Smooth muscle cell (in vitro differentiated cells): ENCODE data around the gene BRD7. TPM values are rescaled to one million over a fixed set of nuclear protein-coding genes. Genes with fewer than 3 reads are reported as not detected.

Source experiments
- DNase-seq: peaks from one replicate; lab custom pipeline; 2025; ENCODE audit not compliant: unreplicated experiment; lab: John Stamatoyannopoulos, UW
- H2AFZ ChIP-seq: fragments of 200-600 bp; sonication (generic); 2 replicates; pipeline ENCODE4 v1.6.0; 2016; ENCODE audit warnings: antibody characterized with exemption, low read depth, mild to moderate bottlenecking
- H3F3A ChIP-seq: fragments of 200-600 bp; sonication (generic); 2 replicates; pipeline ENCODE4 v1.6.0; 2017; ENCODE audit warnings: antibody characterized with exemption, low read depth
- H3K27ac ChIP-seq: fragments of 200-600 bp; sonication (generic); 2 replicates; pipeline ENCODE4 v1.5.1; 2016; ENCODE audit warnings: low read depth, mild to moderate bottlenecking
- H3K27me3 ChIP-seq: fragments of 200-600 bp; sonication (generic); 2 replicates; pipeline ENCODE4 v1.6.1; 2016; ENCODE audit warnings: low read depth, mild to moderate bottlenecking
- H3K36me3 ChIP-seq: fragments of 200-600 bp; sonication (generic); 2 replicates; pipeline ENCODE4 v1.5.1; 2016; ENCODE audit warnings: low read depth
- H3K4me1 ChIP-seq: fragments of 200-600 bp; sonication (generic); 2 replicates; pipeline ENCODE4 v1.5.1; 2016; ENCODE audit warnings: low read depth
- H3K4me2 ChIP-seq: fragments of 200-600 bp; sonication (generic); 2 replicates; pipeline ENCODE4 v1.6.0; 2016; ENCODE audit warnings: mild to moderate bottlenecking
- H3K4me3 ChIP-seq: fragments of 200-600 bp; sonication (generic); 2 replicates; pipeline ENCODE4 v1.5.1; 2016; ENCODE audit warnings: mild to moderate bottlenecking
- H3K79me2 ChIP-seq: fragments of 200-600 bp; sonication (generic); 2 replicates; pipeline ENCODE4 v1.6.0; 2016; ENCODE audit warnings: low read depth, mild to moderate bottlenecking
- H3K9ac ChIP-seq: fragments of 200-600 bp; sonication (generic); 2 replicates; pipeline ENCODE4 v1.6.0; 2016; ENCODE audit warnings: low read depth
- H3K9me3 ChIP-seq: fragments of 200-600 bp; sonication (generic); replicated peaks from 2 replicates; pipeline ENCODE4 v1.5.1; 2016; ENCODE audit warnings: low read depth
- H4K20me1 ChIP-seq: fragments of 200-600 bp; sonication (generic); 2 replicates; pipeline ENCODE4 v1.6.0; 2016; ENCODE audit warnings: low read depth
- CTCF ChIP-seq: fragments of 200-600 bp; sonication (generic); IDR thresholded peaks from 2 replicates; pipeline ENCODE4 v1.5.1; 2017; ENCODE audit warnings: borderline replicate concordance, mild to moderate bottlenecking, antibody characterized with exemption; ENCODE audit not compliant: insufficient read depth, poor library complexity, severe bottlenecking
- WGBS: methylation state at CpG from one replicate; pipeline ENCODE4 v1.1.7; 2016; ENCODE audit warnings: low lambda C conversion rate; 5-methylcytosine and 5-hydroxymethylcytosine counted together
- polyA plus RNA-seq: library from polyadenylated mRNA; unstranded; fragments of >200 nt; fragmentation: Nextera tagmentation; extraction: Ambion mirVana; gene quantifications from 2 replicates; pipeline ENCODE4 v1.2.1, GENCODE V29; 2016
- total RNA-seq: library from RNA; depleted of rRNA; stranded (reverse); fragments of >200 nt; gene quantifications from 2 replicates; pipeline ENCODE4 v1.2.3, GENCODE V29; 2014

BRD7 gene
- total and polyA plus RNA-seq, 2 experiments from 2014 or later, result 33.9 to 40.4 TPM

GRCh38 chr16:50268352-50268751 is 100.4 kb downstream of the BRD7 start:
- no peak for TF ChIP-seq CTCF
- DNase-seq, result no peak
- Histone ChIP-seq H4K20me1 (peaks cover 36% of the 10 kb centered on the region), H3K4me3 (no peak overlapping the region), H3K4me2 (no peak overlapping the region), H3K9ac (no peak overlapping the region), H3F3A (no peaks in the 10 kb centered on the region), H3K4me1 (peaks cover 10% of the 10 kb centered on the region), H3K9me3 (no peaks in the 10 kb centered on the region), H3K27ac (no peak overlapping the region), H3K27me3 (no peaks in the 10 kb centered on the region), H3K36me3 (no peaks in the 10 kb centered on the region), H2AFZ (no peak overlapping the region), H3K79me2 (peaks cover 14% of the 10 kb centered on the region)
- 94% methylated on average over 5 of the region's 5 CpGs for WGBS

- Histone ChIP-seq H3K4me3 (no peak overlapping the region), H3K27me3 (no peaks in the 10 kb centered on the region), H3K27ac (no peak overlapping the region), H3K9me3 (no peaks in the 10 kb centered on the region), H3F3A (no peaks in the 10 kb centered on the region), H3K4me2 (peak overlapping the region; percentile 83), H3K79me2 (peaks cover 14% of the 10 kb centered on the region), H3K9ac (no peak overlapping the region), H3K36me3 (no peaks in the 10 kb centered on the region), H2AFZ (no peak overlapping the region), H3K4me1 (peaks cover 10% of the 10 kb centered on the region), H4K20me1 (peaks cover 29% of the 10 kb centered on the region)
- no peak for TF ChIP-seq CTCF
- 69% methylated on average over 3 of the region's 3 CpGs for WGBS
- no peak for DNase-seq
Measured at GRCh38 chr16:50267651-50268050, 101.1 kb downstream of the BRD7 start.

GRCh38 chr16:50267151-50267631 is 101.6 kb downstream of the BRD7 start:
- peak overlapping the region; percentile 36 for H3K4me3 ChIP-seq
- no peaks in the 10 kb centered on the region for H3K36me3 ChIP-seq
- peak overlapping the region; percentile 79 for H3K9ac ChIP-seq
- no peaks in the 10 kb centered on the region for H3K9me3 ChIP-seq
- H3K27me3 ChIP-seq, result no peaks in the 10 kb centered on the region
- H3F3A ChIP-seq, result no peaks in the 10 kb centered on the region
- H3K4me1 ChIP-seq, result peaks cover 10% of the 10 kb centered on the region
- no peak for DNase-seq
- peaks cover 25% of the 10 kb centered on the region for H4K20me1 ChIP-seq
- no peak for TF ChIP-seq CTCF
- no peak overlapping the region for H2AFZ ChIP-seq
- H3K79me2 ChIP-seq, result peaks cover 14% of the 10 kb centered on the region
- peak overlapping the region; percentile 83 for H3K4me2 ChIP-seq
- H3K27ac ChIP-seq, result peak overlapping the region; percentile 93
- 86% methylated on average over 7 of the region's 8 CpGs for WGBS
